ENCODE results near the gene ERV3-1.

GRCh38 chr7:64947252-64948000 lies 59.1 kb downstream of the ERV3-1 start:
- TF ChIP-seq POLR2A (IDR thresholded peaks at IDR 0.05): no peak
- TF ChIP-seq, protein P1, sequence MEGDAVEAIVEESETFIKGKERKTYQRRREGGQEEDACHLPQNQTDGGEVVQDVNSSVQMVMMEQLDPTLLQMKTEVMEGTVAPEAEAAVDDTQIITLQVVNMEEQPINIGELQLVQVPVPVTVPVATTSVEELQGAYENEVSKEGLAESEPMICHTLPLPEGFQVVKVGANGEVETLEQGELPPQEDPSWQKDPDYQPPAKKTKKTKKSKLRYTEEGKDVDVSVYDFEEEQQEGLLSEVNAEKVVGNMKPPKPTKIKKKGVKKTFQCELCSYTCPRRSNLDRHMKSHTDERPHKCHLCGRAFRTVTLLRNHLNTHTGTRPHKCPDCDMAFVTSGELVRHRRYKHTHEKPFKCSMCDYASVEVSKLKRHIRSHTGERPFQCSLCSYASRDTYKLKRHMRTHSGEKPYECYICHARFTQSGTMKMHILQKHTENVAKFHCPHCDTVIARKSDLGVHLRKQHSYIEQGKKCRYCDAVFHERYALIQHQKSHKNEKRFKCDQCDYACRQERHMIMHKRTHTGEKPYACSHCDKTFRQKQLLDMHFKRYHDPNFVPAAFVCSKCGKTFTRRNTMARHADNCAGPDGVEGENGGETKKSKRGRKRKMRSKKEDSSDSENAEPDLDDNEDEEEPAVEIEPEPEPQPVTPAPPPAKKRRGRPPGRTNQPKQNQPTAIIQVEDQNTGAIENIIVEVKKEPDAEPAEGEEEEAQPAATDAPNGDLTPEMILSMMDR (IDR thresholded peaks at IDR 0.05): no peak

Data from vagina (tissue), 2 donors.